HCT116 (cell line): Measurements from ENCODE around the gene AGPAT3. TPM values are rescaled to one million over a fixed set of nuclear protein-coding genes. Genes with fewer than 3 reads are reported as not detected.

ENCODE experiments used
- ATAC-seq: fragments of 200-7000 bp; cut with Tn5 transposase; 2 replicates; pipeline ENCODE4 v1.9.1; 2020; ENCODE audit warnings: mild to moderate bottlenecking, moderate library complexity
- BruUV-seq: library from RNA; stranded (reverse); fragments of 400-500 nt; replicated peaks from 2 replicates; lab custom pipeline; 2021; lab: Mats Ljungman, UMichigan
- CTCF ChIA-PET: fragments of 300-600 bp; sonication (Branson Sonifier 250); formaldehyde crosslinking; loops from one replicate; lab custom pipeline; 2021; ENCODE audit warnings: antibody characterized with exemption; lab: Charles Lee
- POLR2A ChIA-PET: fragments of 300-600, 350-600 bp; sonication (Branson Sonifier 250); formaldehyde crosslinking; loops from one replicate; lab custom pipeline; 2021; ENCODE audit warnings: antibody characterized with exemption; lab: Charles Lee
- RAD21 ChIA-PET, 2 experiments: fragments of 300-600 bp; sonication (Branson Sonifier 250); formaldehyde crosslinking; loops; one replicate each; lab custom pipeline; 2023; ENCODE audit warnings: low total read pairs in 2 of 2; ENCODE audit not compliant: uncharacterized antibody in 2 of 2, unreplicated experiment in 2 of 2, low non-redundant PET in 1 of 2; lab: Charles Lee
- DNase-seq: peaks from one replicate; pipeline ENCODE4 v3.0.0-alpha.2; 2010; ENCODE audit warnings: low read depth, low spot score
- H2AFZ ChIP-seq: fragments of 200-600 bp; shearing (Covaris generic), sonication (generic); 2 replicates; pipeline ENCODE4 v1.6.1; 2017; ENCODE audit warnings: low read depth, mixed run types, mixed read lengths, antibody characterized with exemption, low read length; ENCODE audit not compliant: poor library complexity, severe bottlenecking
- H3K27ac ChIP-seq: 2 replicates; pipeline ENCODE4 v1.5.1; 2012; ENCODE audit warnings: low read depth, low read length
- H3K27me3 ChIP-seq: fragments of 200-600 bp; sonication (generic); 2 replicates; pipeline ENCODE4 v1.6.1; 2016; ENCODE audit warnings: mixed run types, low read length, mixed read lengths; ENCODE audit not compliant: insufficient read depth
- H3K36me3 ChIP-seq, 2 experiments: fragments of 200-500 bp in 1 of 2; fragments of 200-600 bp in 1 of 2; sonication (Bioruptor generic) in 1 of 2; sonication (generic) in 1 of 2; 2 replicates each; pipeline versions ENCODE4 v1.5.1 to v1.6.1; 2014 to 2016; ENCODE audit warnings: low read length in 2 of 2, inconsistent platforms in 1 of 2, mixed read lengths in 1 of 2, mixed run types in 1 of 2; ENCODE audit not compliant: insufficient read depth in 2 of 2, control insufficient read depth in 1 of 2
- H3K4me1 ChIP-seq, 2 experiments: fragments of 200-600 bp in 1 of 2; sonication (generic) in 1 of 2; 2 replicates each; pipeline versions ENCODE4 v1.5.1 to v1.6.1; 2012 to 2017; ENCODE audit warnings: low read length in 2 of 2, inconsistent platforms in 1 of 2, mild to moderate bottlenecking in 1 of 2, mixed read lengths in 1 of 2, mixed run types in 1 of 2, moderate library complexity in 1 of 2; ENCODE audit not compliant: insufficient read depth in 2 of 2, control insufficient read depth in 1 of 2
- H3K4me2 ChIP-seq: fragments of 200-600 bp; sonication (generic); 2 replicates; pipeline ENCODE4 v1.6.1; 2017; ENCODE audit warnings: mixed run types, low read length, mixed read lengths
- H3K4me3 ChIP-seq, 2 experiments: fragments of 200-600 bp in 1 of 2; sonication (generic) in 1 of 2; replicated peaks in 1 of 2; 2 replicates each; pipeline ENCODE4 v1.5.1; 2011 to 2016; ENCODE audit warnings: low read length in 2 of 2, control low read depth in 1 of 2, low read depth in 1 of 2, mild to moderate bottlenecking in 1 of 2, mixed read lengths in 1 of 2, mixed run types in 1 of 2
- H3K79me2 ChIP-seq: fragments of 200-600 bp; sonication (generic); 2 replicates; pipeline ENCODE4 v1.6.1; 2017; ENCODE audit warnings: mild to moderate bottlenecking, mixed run types, low read length, moderate library complexity, mixed read lengths; ENCODE audit not compliant: insufficient read depth
- H3K9ac ChIP-seq: fragments of 200-600 bp; sonication (generic); 2 replicates; pipeline ENCODE4 v1.6.1; 2016; ENCODE audit warnings: low read length, mixed read lengths
- H3K9me2 ChIP-seq: fragments of 200-600 bp; sonication (generic), shearing (Covaris generic); 2 replicates; pipeline ENCODE4 v1.6.1; 2017; ENCODE audit warnings: mixed run types, mild to moderate bottlenecking, moderate library complexity; ENCODE audit not compliant: insufficient read depth
- H3K9me3 ChIP-seq, 2 experiments: fragments of 200-500 bp in 1 of 2; fragments of 200-600 bp in 1 of 2; sonication (Bioruptor generic) in 1 of 2; sonication (generic) in 1 of 2; 2 replicates each; pipeline ENCODE4 v1.6.1; 2014 to 2017; ENCODE audit warnings: low read length in 2 of 2, mixed read lengths in 2 of 2, inconsistent platforms in 1 of 2, low read depth in 1 of 2, mild to moderate bottlenecking in 1 of 2, mixed run types in 1 of 2, moderate library complexity in 1 of 2; ENCODE audit not compliant: control insufficient read depth in 1 of 2, insufficient read depth in 1 of 2
- H4K20me1 ChIP-seq: fragments of 200-600 bp; sonication (generic), shearing (Covaris generic); 2 replicates; pipeline ENCODE4 v1.6.1; 2017; ENCODE audit warnings: mixed run types, mild to moderate bottlenecking, moderate library complexity; ENCODE audit not compliant: insufficient read depth
- ATF3 ChIP-seq: IDR thresholded peaks from 2 replicates; pipeline ENCODE4 v1.6.1; 2012
- CBX3 ChIP-seq: IDR thresholded peaks from 2 replicates; pipeline ENCODE4 v1.6.1; 2012; ENCODE audit warnings: low read depth
- CEBPB ChIP-seq: IDR thresholded peaks from 2 replicates; pipeline ENCODE4 v1.6.1; 2012; ENCODE audit warnings: low read depth
- EGR1 ChIP-seq: IDR thresholded peaks from 2 replicates; pipeline ENCODE4 v1.6.1; 2012; ENCODE audit warnings: low read depth
- ELF1 ChIP-seq: IDR thresholded peaks from 2 replicates; pipeline ENCODE4 v1.6.1; 2012; ENCODE audit warnings: low read depth, borderline replicate concordance
- EZH2 ChIP-seq: fragments of 200-600 bp; sonication (generic); IDR thresholded peaks from 2 replicates; pipeline ENCODE4 v1.6.1; 2017; ENCODE audit warnings: antibody characterized with exemption, mixed run types
- EZH2phosphoT487 ChIP-seq: fragments of 200-600 bp; IDR thresholded peaks from 2 replicates; pipeline ENCODE4 v1.6.1; 2018; ENCODE audit warnings: antibody characterized with exemption, borderline replicate concordance
- FOSL1 ChIP-seq: IDR thresholded peaks from 2 replicates; pipeline ENCODE4 v1.6.1; 2012; ENCODE audit warnings: low read depth
- JUND ChIP-seq: IDR thresholded peaks from 2 replicates; pipeline ENCODE4 v1.6.1; 2012
- POLR2AphosphoS5 ChIP-seq: IDR thresholded peaks from 2 replicates; pipeline ENCODE4 v1.6.1; 2011; ENCODE audit warnings: mild to moderate bottlenecking, low read depth, low read length, moderate library complexity
- RAD21 ChIP-seq: IDR thresholded peaks from 2 replicates; pipeline ENCODE4 v1.6.1; 2012; ENCODE audit warnings: low read depth, mild to moderate bottlenecking
- REST ChIP-seq: IDR thresholded peaks from 2 replicates; pipeline ENCODE4 v1.6.1; 2012; ENCODE audit warnings: low read depth
- SIN3A ChIP-seq: IDR thresholded peaks from 2 replicates; pipeline ENCODE4 v1.6.1; 2012; ENCODE audit warnings: low read depth
- SRF ChIP-seq: IDR thresholded peaks from 2 replicates; pipeline ENCODE4 v1.6.1; 2012; ENCODE audit warnings: low read depth
- TCF7L2 ChIP-seq: IDR thresholded peaks from 2 replicates; pipeline ENCODE4 v1.7.0; 2011; ENCODE audit warnings: borderline replicate concordance, inconsistent platforms; ENCODE audit not compliant: insufficient read depth, insufficient read length; ENCODE audit errors: extremely low read depth
- YY1 ChIP-seq: IDR thresholded peaks from 2 replicates; pipeline ENCODE4 v1.6.1; 2011; ENCODE audit warnings: low read length, low read depth, moderate library complexity, mild to moderate bottlenecking; ENCODE audit not compliant: insufficient replicate concordance; ENCODE audit errors: extremely low read depth
- ZBTB33 ChIP-seq: IDR thresholded peaks from 2 replicates; pipeline ENCODE4 v1.6.1; 2011; ENCODE audit warnings: mild to moderate bottlenecking, low read length, moderate library complexity; ENCODE audit not compliant: insufficient replicate concordance; ENCODE audit errors: extremely low read depth
- ZFX ChIP-seq: fragments of 450-650 bp; IDR thresholded peaks from 2 replicates; pipeline ENCODE4 v1.6.1; 2017
- ZNF274 ChIP-seq: fragments of 200-500 bp; sonication (Bioruptor generic); IDR thresholded peaks from 2 replicates; pipeline ENCODE4 v1.6.1; 2014; ENCODE audit warnings: mild to moderate bottlenecking, low read depth, low read length, inconsistent platforms
- intact Hi-C: fragments of 100-400 bp; cut with micrococcal nuclease; formaldehyde crosslinking; loops from 2 replicates; pipeline ENCODE4 v1.10.0; 2022
- total RNA-seq: library from RNA; stranded (reverse); gene quantifications from one replicate; pipeline ENCODE4 v1.2.1, GENCODE V29; 2021; ENCODE audit not compliant: unreplicated experiment

The AGPAT3 gene
- total RNA-seq, 1 experiment from 2014 or later, result 54.1 TPM

GRCh38 chr21:43968410-43969114, 103.5 kb downstream of the AGPAT3 start:
- BruUV-seq, result no TSS peak
- no peak overlapping the region for H3K9ac ChIP-seq
- RAD21 ChIA-PET, result no interaction called here
- POLR2A ChIA-PET, result no interaction called here
- H4K20me1 ChIP-seq, result no peaks in the 10 kb centered on the region
- H3K4me3 ChIP-seq, result no peak overlapping the region
- CTCF ChIA-PET, result no interaction called here
- no peaks in the 10 kb centered on the region for H3K79me2 ChIP-seq
- H2AFZ ChIP-seq, result no peak overlapping the region
- H3K4me1 ChIP-seq, result no peaks in the 10 kb centered on the region
- no peaks in the 10 kb centered on the region for H3K9me2 ChIP-seq
- intact Hi-C loops, result no loop called here
- H3K27me3 ChIP-seq, result no peaks in the 10 kb centered on the region
- TF ChIP-seq ATF3 (no peak), ZFX (no peak), POLR2AphosphoS5 (no peak), YY1 (no peak), REST (no peak), EZH2 (no peak), CBX3 (no peak), SIN3A (no peak), CEBPB (no peak), EZH2phosphoT487 (no peak), JUND (no peak), TCF7L2 (no peak), EGR1 (no peak), SRF (no peak), ZBTB33 (no peak), FOSL1 (no peak), RAD21 (no peak), ELF1 (no peak), ZNF274 (no peak)
- H3K36me3 ChIP-seq, result no peaks in the 10 kb centered on the region
- DNase-seq, result no peak
- H3K9me3 ChIP-seq, result no peaks in the 10 kb centered on the region
- no peak overlapping the region for H3K27ac ChIP-seq
- no peak for ATAC-seq
- no peak overlapping the region for H3K4me2 ChIP-seq
